ENCODE measurements around the gene CPLANE1. TPM values are rescaled to one million over a fixed set of nuclear protein-coding genes. Genes with fewer than 3 reads are reported as not detected.

The CPLANE1 gene
- total RNA-seq, 1 experiment from 2014 or later = 15.3 TPM

GRCh38 chr5:37190592-37190991, 58.6 kb downstream of the CPLANE1 start:
- Mint-ChIP-seq H3K27me3 (ENCODE audit: insufficient read depth, unreplicated experiment) (no peaks in the 10 kb centered on the region), H3K36me3 (ENCODE audit: insufficient read depth, unreplicated experiment) (peaks cover 12% of the 10 kb centered on the region), H3K4me1 (ENCODE audit: low read depth, unreplicated experiment) (no peaks in the 10 kb centered on the region), H3K27ac (ENCODE audit: unreplicated experiment) (no peak overlapping the region), H3K4me3 (ENCODE audit: unreplicated experiment) (no peak overlapping the region), H3K9me3 (ENCODE audit: unreplicated experiment) (no peaks in the 10 kb centered on the region)
- H3K4me1 ChIP-seq = no peaks in the 10 kb centered on the region
- ChIA-PET CTCF (no interaction called here), POLR2A (no interaction called here)
- no peak for DNase-seq
- H3K36me3 ChIP-seq (ENCODE audit: control insufficient read depth, insufficient read depth, low read length) = no peaks in the 10 kb centered on the region
- no peaks in the 10 kb centered on the region for H3K9me3 ChIP-seq
- no peaks in the 10 kb centered on the region for H3K27me3 ChIP-seq (replicated peaks; ENCODE audit: control insufficient read depth, insufficient read depth, low read length)
- no peak overlapping the region for H3K4me3 ChIP-seq (ENCODE audit: low read depth, low read length)
- BruUV-seq (replicated peaks) = no TSS peak
- intact Hi-C loops (cut with micrococcal nuclease; ENCODE audit: unreplicated experiment) = no loop called here
- TF ChIP-seq, protein P1, sequence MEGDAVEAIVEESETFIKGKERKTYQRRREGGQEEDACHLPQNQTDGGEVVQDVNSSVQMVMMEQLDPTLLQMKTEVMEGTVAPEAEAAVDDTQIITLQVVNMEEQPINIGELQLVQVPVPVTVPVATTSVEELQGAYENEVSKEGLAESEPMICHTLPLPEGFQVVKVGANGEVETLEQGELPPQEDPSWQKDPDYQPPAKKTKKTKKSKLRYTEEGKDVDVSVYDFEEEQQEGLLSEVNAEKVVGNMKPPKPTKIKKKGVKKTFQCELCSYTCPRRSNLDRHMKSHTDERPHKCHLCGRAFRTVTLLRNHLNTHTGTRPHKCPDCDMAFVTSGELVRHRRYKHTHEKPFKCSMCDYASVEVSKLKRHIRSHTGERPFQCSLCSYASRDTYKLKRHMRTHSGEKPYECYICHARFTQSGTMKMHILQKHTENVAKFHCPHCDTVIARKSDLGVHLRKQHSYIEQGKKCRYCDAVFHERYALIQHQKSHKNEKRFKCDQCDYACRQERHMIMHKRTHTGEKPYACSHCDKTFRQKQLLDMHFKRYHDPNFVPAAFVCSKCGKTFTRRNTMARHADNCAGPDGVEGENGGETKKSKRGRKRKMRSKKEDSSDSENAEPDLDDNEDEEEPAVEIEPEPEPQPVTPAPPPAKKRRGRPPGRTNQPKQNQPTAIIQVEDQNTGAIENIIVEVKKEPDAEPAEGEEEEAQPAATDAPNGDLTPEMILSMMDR (IDR thresholded peaks at IDR 0.05; ENCODE audit: insufficient read depth in 1 of 2, low read depth in 1 of 2, low read length in 1 of 2, severe bottlenecking in 1 of 2, unreplicated experiment in 1 of 2) = no peak

DNA sequence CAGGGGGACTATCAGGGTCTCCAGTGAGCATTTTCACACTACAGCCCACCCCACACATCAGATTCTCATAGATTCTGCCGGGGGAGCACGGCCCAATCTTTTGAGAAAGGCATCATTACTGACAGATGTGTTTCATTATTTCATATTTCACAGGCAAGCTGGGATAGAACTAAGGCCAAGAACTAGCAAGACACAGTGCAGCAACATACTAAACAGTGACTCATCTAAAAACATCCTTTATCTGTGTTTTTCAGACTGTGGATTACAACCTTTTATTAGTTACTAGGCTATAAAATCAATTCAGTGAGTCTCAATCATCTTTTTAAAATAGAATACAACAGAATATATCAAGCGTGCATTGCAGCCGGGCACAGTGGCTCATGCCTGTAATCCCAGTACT, 59.8 kb downstream of the CPLANE1 start:
- no TSS peak for BruUV-seq (replicated peaks)
- Mint-ChIP-seq H3K4me1 (ENCODE audit: low read depth, unreplicated experiment) (no peaks in the 10 kb centered on the region), H3K27me3 (ENCODE audit: insufficient read depth, unreplicated experiment) (no peaks in the 10 kb centered on the region), H3K4me3 (ENCODE audit: unreplicated experiment) (no peak overlapping the region), H3K36me3 (ENCODE audit: insufficient read depth, unreplicated experiment) (peaks cover 6% of the 10 kb centered on the region), H3K9me3 (ENCODE audit: unreplicated experiment) (no peaks in the 10 kb centered on the region), H3K27ac (ENCODE audit: unreplicated experiment) (no peak overlapping the region)
- CTCF ChIA-PET = no interaction called here
- DNase-seq = no peak
- intact Hi-C loops (cut with micrococcal nuclease; ENCODE audit: unreplicated experiment) = no loop called here
- no peaks in the 10 kb centered on the region for H3K36me3 ChIP-seq (ENCODE audit: control insufficient read depth, insufficient read depth, low read length)
- H3K4me3 ChIP-seq (ENCODE audit: low read depth, low read length) = no peak overlapping the region
- POLR2A ChIA-PET = no interaction called here
- TF ChIP-seq, protein P1 (IDR thresholded peaks at IDR 0.05; ENCODE audit: insufficient read depth in 1 of 2, low read depth in 1 of 2, low read length in 1 of 2, severe bottlenecking in 1 of 2, unreplicated experiment in 1 of 2) = no peak
- H3K4me1 ChIP-seq = no peaks in the 10 kb centered on the region
- H3K9me3 ChIP-seq = no peaks in the 10 kb centered on the region
- H3K27me3 ChIP-seq (replicated peaks; ENCODE audit: control insufficient read depth, insufficient read depth, low read length) = no peaks in the 10 kb centered on the region

DNA sequence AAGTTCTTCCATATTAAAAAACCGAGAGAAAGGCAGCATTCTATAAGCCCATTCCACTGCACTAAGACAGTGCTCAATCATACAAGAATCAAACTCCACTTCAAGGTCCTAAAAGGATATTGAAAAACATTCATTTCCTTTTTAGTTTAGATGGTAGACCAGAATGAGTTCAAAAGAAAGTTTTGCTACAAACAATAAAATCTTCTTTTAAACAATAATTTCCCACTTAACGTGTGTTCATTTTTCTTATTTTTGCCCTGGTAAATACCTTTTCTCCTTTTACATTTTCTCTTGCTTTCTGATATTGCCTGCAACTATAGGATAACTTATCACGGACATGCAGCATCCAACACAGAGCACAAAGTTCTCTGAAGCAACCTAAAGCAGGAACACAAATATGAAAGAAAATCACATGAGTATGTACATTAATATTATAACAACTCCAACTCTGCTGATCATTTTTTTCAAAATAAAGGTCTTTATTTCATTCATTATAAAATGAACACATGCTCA, 61.7 kb downstream of the CPLANE1 start:
- POLR2A ChIA-PET = no interaction called here
- no peaks in the 10 kb centered on the region for H3K36me3 Mint-ChIP-seq (ENCODE audit: insufficient read depth, unreplicated experiment)
- no peak for DNase-seq
- Histone ChIP-seq H3K27me3 (replicated peaks; ENCODE audit: control insufficient read depth, insufficient read depth, low read length) (no peaks in the 10 kb centered on the region), H3K4me1 (no peaks in the 10 kb centered on the region), H3K4me3 (ENCODE audit: low read depth, low read length) (no peak overlapping the region), H3K9me3 (no peaks in the 10 kb centered on the region), H3K36me3 (ENCODE audit: control insufficient read depth, insufficient read depth, low read length) (no peaks in the 10 kb centered on the region)
- CTCF ChIA-PET = no interaction called here
- H3K27ac Mint-ChIP-seq (ENCODE audit: unreplicated experiment) = no peak overlapping the region
- TF ChIP-seq, protein P1 (IDR thresholded peaks at IDR 0.05; ENCODE audit: insufficient read depth in 1 of 2, low read depth in 1 of 2, low read length in 1 of 2, severe bottlenecking in 1 of 2, unreplicated experiment in 1 of 2) = no peak
- intact Hi-C loops (cut with micrococcal nuclease; ENCODE audit: unreplicated experiment) = no loop called here
- H3K4me1 Mint-ChIP-seq (ENCODE audit: low read depth, unreplicated experiment) = no peaks in the 10 kb centered on the region
- H3K9me3 Mint-ChIP-seq (ENCODE audit: unreplicated experiment) = no peaks in the 10 kb centered on the region
- H3K27me3 Mint-ChIP-seq (ENCODE audit: insufficient read depth, unreplicated experiment) = no peaks in the 10 kb centered on the region
- no TSS peak for BruUV-seq (replicated peaks)
- no peak overlapping the region for H3K4me3 Mint-ChIP-seq (ENCODE audit: unreplicated experiment)
